Hepatocyte (in vitro differentiated cells): Measurements from ENCODE around the gene PTH1R.

Source experiments
- EZH2 ChIP-seq: fragments of 200-600 bp; sonication (generic); IDR thresholded peaks from 2 replicates; pipeline ENCODE4 v1.6.1; 2016; ENCODE audit warnings: antibody characterized with exemption, mild to moderate bottlenecking, borderline replicate concordance
- TF ChIP-seq, protein P1 (sequence below): fragments of 200-600 bp; sonication (generic); IDR thresholded peaks from 2 replicates; pipeline ENCODE4 v1.5.1; 2016; ENCODE audit warnings: antibody characterized with exemption, mild to moderate bottlenecking; ENCODE audit not compliant: poor library complexity

GRCh38 chr3:46868948-46869347 is 8.6 kb upstream of the PTH1R start:
- TF ChIP-seq EZH2, result no peak
- TF ChIP-seq, protein P1, sequence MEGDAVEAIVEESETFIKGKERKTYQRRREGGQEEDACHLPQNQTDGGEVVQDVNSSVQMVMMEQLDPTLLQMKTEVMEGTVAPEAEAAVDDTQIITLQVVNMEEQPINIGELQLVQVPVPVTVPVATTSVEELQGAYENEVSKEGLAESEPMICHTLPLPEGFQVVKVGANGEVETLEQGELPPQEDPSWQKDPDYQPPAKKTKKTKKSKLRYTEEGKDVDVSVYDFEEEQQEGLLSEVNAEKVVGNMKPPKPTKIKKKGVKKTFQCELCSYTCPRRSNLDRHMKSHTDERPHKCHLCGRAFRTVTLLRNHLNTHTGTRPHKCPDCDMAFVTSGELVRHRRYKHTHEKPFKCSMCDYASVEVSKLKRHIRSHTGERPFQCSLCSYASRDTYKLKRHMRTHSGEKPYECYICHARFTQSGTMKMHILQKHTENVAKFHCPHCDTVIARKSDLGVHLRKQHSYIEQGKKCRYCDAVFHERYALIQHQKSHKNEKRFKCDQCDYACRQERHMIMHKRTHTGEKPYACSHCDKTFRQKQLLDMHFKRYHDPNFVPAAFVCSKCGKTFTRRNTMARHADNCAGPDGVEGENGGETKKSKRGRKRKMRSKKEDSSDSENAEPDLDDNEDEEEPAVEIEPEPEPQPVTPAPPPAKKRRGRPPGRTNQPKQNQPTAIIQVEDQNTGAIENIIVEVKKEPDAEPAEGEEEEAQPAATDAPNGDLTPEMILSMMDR, result no peak
